NCI-H510A (cell line): ENCODE results near the gene UBE3D.
"Not testable (repeated sequence)": the region's sequence is repeated elsewhere in the genome, so short reads cannot be mapped to it uniquely, and the experiment has no call there.

Source experiments
- DNase-seq: peaks from one replicate; lab custom pipeline; 2025; lab: John Stamatoyannopoulos, UW

UBE3D gene

DNA sequence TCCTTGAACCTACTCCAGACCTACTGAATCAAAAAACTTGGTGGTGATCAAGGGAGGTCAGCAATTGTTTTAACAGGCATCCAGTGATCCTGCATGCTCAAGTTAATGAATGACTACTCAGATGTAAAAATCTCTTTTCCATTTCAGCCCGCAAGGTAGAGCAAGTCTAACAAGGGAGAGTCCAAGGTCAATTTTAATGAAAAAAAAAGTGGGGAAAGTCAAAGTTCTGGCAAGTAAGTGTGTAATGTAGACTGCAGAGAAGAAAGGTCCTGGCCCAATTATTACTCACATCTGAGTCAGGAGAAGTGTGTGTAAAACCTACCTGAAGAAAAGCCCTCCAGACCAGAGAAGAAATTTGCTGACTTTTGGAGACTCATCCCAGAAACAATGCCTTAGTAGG is 193.5 kb downstream of the UBE3D start:
- DNase-seq = no peak

DNA sequence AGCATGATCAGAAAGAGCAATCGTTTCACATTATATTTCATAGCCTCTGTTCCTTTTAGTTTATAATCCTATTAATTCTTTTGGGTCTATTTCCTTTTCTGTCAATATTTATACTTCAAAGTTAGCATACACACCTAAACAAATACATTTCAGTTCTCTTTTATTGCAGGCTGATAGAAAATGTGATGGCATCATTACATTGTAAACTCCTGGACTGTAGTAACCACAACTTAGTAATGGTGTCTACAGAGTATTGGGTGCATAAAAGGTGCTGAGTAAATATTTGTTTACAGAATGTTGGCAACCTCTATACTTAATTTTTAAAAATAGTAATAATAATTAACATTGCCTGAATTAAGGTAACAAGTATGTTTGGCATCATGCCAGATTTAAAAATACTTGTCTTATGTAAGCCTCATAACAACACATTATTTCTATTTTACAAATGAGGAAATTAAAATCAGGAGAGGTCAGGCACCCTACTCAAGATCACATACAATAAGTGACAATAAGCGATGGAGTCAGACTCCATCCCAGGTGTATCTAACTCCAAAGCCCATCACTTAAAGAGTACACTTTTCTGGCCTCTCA is 195.0 kb downstream of the UBE3D start:
- no peak for DNase-seq

DNA sequence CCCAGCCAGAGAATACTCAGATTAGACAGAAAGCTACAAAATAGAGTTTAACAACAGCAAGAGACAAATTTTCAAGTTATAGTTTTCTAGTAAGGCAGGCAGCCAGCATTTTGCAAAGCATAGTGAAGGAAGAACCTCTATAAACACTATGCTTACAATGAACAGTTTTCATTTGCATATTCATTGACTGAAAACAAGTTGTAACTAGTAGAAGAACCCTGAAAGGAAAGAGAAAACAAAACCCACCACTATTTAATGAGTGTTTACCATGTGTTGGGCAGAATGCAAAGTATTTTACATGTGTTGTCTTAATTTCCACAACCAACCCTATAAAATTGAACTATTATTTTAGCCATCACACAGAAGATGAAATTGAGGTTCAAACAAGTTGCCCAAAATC is 196.1 kb downstream of the UBE3D start:
- DNase-seq = no peak

DNA sequence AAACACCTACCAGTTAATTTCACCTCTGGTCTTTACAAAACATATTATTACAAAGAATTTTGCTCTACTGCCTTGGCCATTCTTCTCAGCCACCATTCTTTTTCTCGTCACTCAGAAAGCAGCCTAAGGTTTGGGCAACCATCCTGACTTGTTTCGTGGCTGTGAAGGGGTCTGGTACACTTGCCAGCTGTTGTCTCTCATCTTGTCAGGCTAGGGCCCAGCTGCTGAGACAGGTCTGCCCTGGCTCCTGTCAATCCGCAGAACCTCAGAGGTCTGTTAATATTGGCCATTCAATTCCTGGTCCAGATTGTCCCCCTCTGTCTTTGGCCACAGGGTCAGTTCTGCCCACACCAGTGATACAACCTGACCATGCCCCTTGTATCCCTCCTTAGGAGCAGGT is 197.7 kb downstream of the UBE3D start:
- no peak for DNase-seq

DNA sequence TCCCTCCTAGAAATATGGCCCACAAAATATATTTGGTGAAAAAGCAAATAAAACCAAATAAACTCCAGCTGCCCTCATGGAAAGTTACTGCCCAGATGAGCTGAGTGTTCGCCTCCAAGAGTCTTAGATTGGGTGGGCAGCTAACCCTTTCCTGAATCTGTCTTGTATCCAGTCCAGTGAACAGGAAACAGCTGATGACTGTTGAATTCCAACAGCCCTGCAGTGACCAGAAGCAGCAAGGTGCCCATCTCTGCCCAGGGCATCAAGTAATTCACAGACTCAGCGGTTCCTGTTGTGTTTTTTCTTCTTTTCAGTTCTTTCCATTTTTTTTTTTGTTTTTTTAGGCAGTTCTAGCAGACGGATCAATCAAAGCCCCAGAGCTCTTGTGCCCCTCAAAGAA is 199.2 kb downstream of the UBE3D start:
- no peak for DNase-seq

DNA sequence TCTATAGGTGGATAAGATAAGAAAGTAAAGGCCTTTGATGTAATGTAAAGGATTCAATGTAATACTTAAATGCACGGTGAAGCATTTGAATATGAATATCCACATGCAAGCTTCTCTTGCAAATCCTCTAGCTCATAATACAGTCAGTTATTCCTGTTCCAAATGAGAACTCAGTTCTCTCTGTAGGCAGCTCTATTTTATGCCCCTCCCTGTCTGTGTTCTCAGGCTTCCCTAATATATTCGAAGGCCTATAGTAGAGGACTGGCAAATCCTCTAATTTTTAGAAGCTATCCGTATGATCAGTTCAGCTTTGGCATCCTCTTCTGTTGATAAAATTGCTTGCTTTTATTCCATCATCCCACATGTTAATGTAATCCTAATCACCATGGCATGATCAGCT is 200.2 kb downstream of the UBE3D start:
- DNase-seq = no peak

DNA sequence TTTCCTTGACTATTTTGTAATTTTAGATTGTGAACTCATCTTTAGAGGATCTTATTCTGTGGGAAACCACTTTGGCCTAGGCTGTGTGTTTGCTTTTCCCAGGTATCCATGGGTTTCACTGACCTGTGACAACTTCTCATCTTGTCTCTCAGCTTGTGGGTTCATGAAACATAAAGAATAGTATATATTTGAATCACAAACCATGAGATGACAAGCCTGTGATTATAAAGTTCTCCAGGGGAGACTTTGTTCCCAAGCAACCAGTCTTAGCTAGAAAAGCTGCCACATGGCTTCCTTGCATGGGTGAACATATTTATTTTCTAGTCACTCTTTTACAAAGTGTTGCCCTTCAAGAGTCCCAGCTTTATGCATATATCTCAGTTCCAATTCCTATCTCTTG is 201.9 kb downstream of the UBE3D start:
- no peak for DNase-seq

DNA sequence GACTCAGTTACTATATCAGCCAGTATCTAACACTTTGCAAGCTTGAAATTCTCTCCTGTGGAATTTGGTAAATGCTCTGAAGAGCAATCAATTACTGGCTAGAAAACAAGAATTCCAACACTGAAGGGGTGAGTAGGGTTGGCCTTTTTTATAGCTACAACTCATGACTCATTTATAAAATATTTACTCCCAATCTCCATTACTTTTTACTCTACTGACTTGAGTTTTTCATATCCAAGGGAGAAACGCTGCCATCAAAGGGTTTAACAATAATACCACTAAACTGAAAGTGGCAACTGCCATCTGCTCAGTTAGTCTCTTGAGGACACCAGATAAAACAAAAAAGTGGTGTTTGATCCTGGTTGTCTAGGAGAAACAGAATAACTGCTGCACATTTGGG is 203.1 kb downstream of the UBE3D start:
- DNase-seq = no peak

DNA sequence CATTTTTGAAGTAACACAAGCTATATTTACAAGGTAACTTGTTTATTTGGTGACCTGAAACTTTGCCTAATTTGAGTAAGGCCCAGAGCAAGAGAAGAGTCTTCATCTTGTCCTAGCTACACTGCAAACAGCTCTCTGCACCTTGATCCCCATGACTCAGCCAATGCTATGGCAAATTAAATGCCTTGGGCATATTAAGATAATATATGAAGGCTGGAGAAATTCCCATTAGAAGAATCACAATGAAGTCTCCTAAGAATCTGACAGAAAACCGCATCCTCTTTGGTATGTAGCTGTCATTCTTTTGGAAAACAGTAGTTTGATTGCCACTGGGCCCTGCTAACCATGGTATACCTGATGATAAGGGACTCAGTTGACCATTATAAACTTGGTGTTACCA is 204.5 kb downstream of the UBE3D start:
- DNase-seq = no peak

DNA sequence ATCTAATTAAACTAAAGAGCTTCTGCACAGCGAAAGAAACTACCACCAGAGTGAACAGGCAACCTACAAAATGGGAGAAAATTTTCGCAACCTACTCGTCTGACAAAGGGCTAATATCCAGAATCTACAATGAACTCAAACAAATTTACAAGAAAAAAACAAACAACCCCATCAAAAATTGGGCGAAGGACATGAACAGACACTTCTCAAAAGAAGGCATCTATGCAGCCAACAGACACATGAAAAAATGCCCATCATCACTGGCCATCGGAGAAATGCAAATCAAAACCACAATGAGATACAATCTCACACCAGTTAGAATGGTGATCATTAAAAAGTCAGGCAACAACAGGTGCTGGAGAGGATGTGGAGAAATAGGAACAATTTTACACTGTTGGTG is 209.6 kb downstream of the UBE3D start:
- DNase-seq = not testable (repeated sequence)

DNA sequence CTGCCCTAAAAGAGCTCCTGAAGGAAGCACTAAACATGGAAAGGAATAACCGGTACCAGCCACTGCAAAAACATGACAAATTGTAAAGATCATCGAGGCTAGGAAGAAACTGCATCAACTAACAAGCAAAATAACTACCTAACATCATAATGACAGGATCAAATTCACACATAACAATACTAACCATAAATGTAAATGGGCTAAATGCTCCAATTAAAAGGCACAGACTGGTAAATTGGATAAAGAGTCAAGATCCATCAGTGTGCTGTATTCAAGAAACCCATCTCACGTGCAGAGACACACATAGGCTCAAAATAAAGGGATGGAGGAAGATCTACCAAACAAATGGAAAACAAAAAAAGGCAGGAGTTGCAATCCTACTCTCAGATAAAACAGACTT is 212.7 kb downstream of the UBE3D start:
- DNase-seq = not testable (repeated sequence)

DNA sequence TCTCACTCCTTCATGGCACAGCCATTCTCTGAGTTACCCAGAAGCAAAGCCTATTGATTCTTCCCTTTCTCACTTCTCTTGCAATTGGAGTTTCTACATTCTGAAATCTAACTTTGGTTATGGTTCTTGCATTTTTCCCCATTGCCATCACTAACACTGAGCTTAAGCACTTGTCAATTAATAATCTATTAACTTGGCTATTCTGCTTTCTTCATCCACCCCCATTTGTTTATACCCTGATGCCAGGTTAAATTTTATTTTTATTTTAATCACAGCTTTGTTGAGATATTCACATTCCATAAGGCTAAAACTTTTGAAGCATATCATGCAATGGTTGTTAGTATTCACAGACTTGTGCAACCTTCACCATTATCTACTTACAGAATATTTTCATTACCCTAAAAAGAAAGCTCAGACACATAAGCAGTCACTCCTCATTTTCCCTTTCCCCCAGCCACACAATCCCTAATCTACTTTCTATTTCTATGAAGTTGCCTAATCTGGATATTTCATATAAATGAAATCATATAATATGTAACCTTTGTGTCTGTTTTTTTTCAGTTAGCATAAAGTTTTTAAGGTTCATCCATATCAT is 222.3 kb downstream of the UBE3D start:
- no peak for DNase-seq

DNA sequence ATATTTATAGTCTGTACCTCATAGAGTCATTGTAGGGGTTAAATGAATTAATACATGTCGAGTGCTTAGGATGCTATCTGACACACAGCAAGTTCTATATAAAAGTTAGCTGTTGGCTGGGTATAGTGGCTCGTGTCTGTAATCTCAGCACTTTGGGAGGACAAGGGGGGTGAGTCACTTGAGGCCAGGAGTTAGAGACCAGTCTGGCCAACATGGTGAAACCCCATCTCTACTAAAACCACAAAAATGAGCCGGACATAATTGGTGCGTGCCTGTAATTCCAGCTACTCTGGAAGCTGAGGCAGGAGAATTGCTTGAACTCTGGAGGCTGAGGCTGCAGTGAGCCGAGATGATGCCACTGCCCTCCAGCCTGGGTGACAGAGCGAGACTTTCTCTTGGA is 222.9 kb downstream of the UBE3D start:
- no peak for DNase-seq
